ENCODE data around the gene SCGN. TPM values are rescaled to one million over a fixed set of nuclear protein-coding genes. Genes with fewer than 3 reads are reported as not detected.
"Not testable (repeated sequence)": the region's sequence is repeated elsewhere in the genome, so short reads cannot be mapped to it uniquely, and the experiment has no call there.

Gene SCGN
- polyA plus RNA-seq, 1 experiment = not detected

DNA sequence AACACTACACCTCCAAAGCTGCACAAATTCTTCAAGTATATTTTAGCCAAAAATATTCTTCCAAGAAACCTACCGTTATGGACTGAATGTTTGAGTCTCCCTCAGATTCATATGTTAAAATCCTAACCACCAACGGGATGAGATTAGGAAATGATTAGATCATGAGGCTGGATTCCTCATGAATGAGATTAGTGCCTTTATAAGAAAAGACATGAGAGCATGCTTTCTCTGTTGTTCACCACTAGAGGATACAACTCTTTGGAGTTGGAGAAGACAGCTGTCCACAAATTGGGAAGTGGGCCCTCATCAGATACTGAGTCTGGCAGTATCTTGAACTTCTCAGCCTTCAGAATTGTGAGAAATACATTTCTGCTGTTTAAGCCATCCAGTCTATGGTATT lies 95.5 kb downstream of the SCGN start:
- CTCF ChIA-PET = no interaction called here
- POLR2A ChIA-PET = no interaction called here
- Histone ChIP-seq H3K36me3 (ENCODE audit: control insufficient read depth, insufficient read depth, low read length) (no peaks in the 10 kb centered on the region), H3K4me3 (ENCODE audit: low read depth, low read length) (no peak overlapping the region), H3K27me3 (ENCODE audit: control insufficient read depth, insufficient read depth, low read length) (no peaks in the 10 kb centered on the region)
- TF ChIP-seq, protein P1, sequence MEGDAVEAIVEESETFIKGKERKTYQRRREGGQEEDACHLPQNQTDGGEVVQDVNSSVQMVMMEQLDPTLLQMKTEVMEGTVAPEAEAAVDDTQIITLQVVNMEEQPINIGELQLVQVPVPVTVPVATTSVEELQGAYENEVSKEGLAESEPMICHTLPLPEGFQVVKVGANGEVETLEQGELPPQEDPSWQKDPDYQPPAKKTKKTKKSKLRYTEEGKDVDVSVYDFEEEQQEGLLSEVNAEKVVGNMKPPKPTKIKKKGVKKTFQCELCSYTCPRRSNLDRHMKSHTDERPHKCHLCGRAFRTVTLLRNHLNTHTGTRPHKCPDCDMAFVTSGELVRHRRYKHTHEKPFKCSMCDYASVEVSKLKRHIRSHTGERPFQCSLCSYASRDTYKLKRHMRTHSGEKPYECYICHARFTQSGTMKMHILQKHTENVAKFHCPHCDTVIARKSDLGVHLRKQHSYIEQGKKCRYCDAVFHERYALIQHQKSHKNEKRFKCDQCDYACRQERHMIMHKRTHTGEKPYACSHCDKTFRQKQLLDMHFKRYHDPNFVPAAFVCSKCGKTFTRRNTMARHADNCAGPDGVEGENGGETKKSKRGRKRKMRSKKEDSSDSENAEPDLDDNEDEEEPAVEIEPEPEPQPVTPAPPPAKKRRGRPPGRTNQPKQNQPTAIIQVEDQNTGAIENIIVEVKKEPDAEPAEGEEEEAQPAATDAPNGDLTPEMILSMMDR (IDR thresholded peaks at IDR 0.05; ENCODE audit: insufficient read depth, low read depth, low read length) = no peak
- DNase-seq (ENCODE audit: low read depth) = no peak

DNA sequence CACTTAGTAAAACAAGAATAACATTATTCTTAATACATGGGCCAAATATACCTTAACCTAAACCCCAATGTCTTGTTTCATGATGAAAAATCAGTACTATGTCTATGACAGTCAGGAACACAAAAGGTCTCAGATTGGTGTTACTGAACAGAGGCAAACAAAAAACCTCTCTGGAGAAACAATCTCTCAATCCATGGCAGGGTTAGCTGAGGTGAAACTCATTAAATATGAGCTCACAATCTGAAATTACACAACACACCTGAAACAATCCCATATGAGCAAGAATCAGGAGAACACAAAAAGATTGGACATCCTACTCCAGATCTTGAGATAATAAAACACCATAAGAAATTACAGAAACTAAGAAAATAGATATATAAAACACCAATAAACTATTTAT lies 96.0 kb downstream of the SCGN start:
- DNase-seq (ENCODE audit: low read depth) = no peak
- H3K36me3 ChIP-seq (ENCODE audit: control insufficient read depth, insufficient read depth, low read length) = no peaks in the 10 kb centered on the region
- H3K4me3 ChIP-seq (ENCODE audit: low read depth, low read length) = no peak overlapping the region
- no peaks in the 10 kb centered on the region for H3K27me3 ChIP-seq (ENCODE audit: control insufficient read depth, insufficient read depth, low read length)
- ChIA-PET POLR2A (no interaction called here), CTCF (no interaction called here)
- TF ChIP-seq, protein P1 (IDR thresholded peaks at IDR 0.05; ENCODE audit: insufficient read depth, low read depth, low read length) = no peak

DNA sequence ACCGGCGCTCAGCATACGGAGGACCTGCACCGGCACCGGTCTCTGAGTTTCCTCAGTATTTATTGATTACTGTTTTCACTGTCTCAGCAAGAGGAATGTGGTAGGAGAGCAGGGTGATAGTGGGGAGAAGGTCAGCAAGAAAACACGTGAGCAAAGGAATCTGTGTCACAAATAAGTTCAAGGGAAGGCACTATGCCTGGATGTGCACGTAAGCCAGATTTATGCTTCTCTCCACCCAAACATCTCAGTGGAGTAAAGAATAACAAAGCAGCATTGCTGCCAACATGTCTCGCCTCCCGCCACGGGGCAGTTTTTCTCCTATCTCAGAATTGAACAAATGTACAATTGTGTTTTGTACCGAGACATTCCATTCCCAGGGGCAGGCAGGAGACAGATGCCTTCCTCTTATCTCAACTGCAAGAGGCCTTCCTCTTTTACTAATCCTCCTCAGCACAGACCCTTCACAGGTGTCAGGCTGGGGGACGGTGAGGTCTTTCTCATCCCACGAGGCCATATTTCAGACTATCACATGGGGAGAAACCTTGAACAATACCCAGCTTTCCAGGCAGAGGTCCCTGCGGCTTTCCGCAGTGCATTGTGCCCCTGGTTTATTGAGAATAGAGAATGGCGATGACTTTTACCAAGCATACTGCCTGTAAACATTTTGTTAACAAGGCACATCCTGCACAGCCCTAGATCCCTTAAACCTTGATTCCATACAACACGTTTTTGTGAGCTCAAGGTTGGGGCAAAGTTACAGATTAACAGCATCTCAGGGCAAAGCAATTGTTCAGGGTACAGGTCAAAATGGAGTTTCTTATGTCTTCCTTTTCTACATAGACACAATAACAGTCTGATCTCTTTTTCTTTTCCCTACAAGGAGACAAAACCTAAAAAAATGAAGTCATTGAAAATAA lies 96.8 kb downstream of the SCGN start:
- H3K36me3 ChIP-seq (ENCODE audit: control insufficient read depth, insufficient read depth, low read length); H3K4me3 ChIP-seq (ENCODE audit: low read depth, low read length); POLR2A ChIA-PET; H3K27me3 ChIP-seq (ENCODE audit: control insufficient read depth, insufficient read depth, low read length); CTCF ChIA-PET; DNase-seq (ENCODE audit: low read depth): not testable (repeated sequence)

DNA sequence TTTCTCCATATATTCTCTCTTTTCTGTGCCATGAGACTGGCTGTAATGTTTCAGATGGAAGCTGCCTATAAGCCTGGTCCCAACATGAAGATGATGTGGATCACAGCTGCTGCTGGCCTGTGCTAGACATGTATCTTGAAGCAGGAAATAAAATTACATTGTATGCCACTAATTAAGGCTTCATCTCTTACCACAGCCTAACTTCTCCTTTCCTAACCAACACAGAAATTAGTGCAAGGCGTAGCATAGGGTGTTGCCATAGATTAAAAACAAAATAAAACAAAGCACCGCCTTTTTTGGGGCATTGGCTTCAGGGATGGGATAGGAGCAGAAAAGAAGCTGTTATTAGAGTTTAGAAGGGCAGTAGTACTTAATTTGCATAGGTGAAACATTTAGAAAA lies 97.8 kb downstream of the SCGN start:
- Histone ChIP-seq H3K36me3 (ENCODE audit: control insufficient read depth, insufficient read depth, low read length) (no peaks in the 10 kb centered on the region), H3K4me3 (ENCODE audit: low read depth, low read length) (no peak overlapping the region), H3K27me3 (ENCODE audit: control insufficient read depth, insufficient read depth, low read length) (no peaks in the 10 kb centered on the region)
- no peak for DNase-seq (ENCODE audit: low read depth)
- CTCF ChIA-PET = interaction anchor here (0.7 kb wide), 1 partner anchor 30 kb away, joined by 3 read pairs; no protein-coding TSS in a partner anchor
- POLR2A ChIA-PET = no interaction called here
- TF ChIP-seq, protein P1 (IDR thresholded peaks at IDR 0.05; ENCODE audit: insufficient read depth, low read depth, low read length) = no peak

- Histone ChIP-seq H3K4me3 (ENCODE audit: low read depth, low read length) (no peak overlapping the region), H3K27me3 (ENCODE audit: control insufficient read depth, insufficient read depth, low read length) (no peaks in the 10 kb centered on the region), H3K36me3 (ENCODE audit: control insufficient read depth, insufficient read depth, low read length) (no peaks in the 10 kb centered on the region)
- TF ChIP-seq, protein P1 (IDR thresholded peaks at IDR 0.05; ENCODE audit: insufficient read depth, low read depth, low read length) = no peak
- POLR2A ChIA-PET = no interaction called here
- CTCF ChIA-PET = no interaction called here
- no peak for DNase-seq (ENCODE audit: low read depth)
Observed at GRCh38 chr6:25750906-25751305, 98.9 kb downstream of the SCGN start.

Other genes starting within 250 kb of the SCGN start
- gene SLC17A4, start 102.5 kb downstream of the SCGN start, polyA plus RNA-seq (2011; rRNA removed) = not detected in 2 replicates
- gene SLC17A1, start 179.8 kb downstream of the SCGN start, polyA plus RNA-seq (2011; rRNA removed) = not detected in 2 replicates
- gene SLC17A3, start 222.0 kb downstream of the SCGN start, polyA plus RNA-seq (2011; rRNA removed) = not detected in 2 replicates